CD4-positive, alpha-beta T cell (primary cell): ENCODE data around the gene PPP2R2C. TPM values are rescaled to one million over a fixed set of nuclear protein-coding genes. Genes with fewer than 3 reads are reported as not detected.

ENCODE experiments used
- ATAC-seq: fragments of 200-7000 bp; cut with Tn5 transposase; one replicate; pipeline ENCODE4 v1.10.0; 2022; ENCODE audit warnings: mild to moderate bottlenecking; ENCODE audit not compliant: poor library complexity
- CTCF ChIA-PET: fragments of 350-600 bp; sonication (Branson Sonifier 250); formaldehyde crosslinking; loops from one replicate; lab custom pipeline; 2021; ENCODE audit warnings: antibody characterized with exemption, inconsistent platforms; lab: Charles Lee
- POLR2A ChIA-PET: fragments of 350-600 bp; sonication (Branson Sonifier 250); formaldehyde crosslinking; loops from one replicate; lab custom pipeline; 2021; ENCODE audit warnings: antibody characterized with exemption, inconsistent platforms; lab: Charles Lee
- DNase-seq, 14 experiments: peaks; one replicate each; pipeline ENCODE4 v3.0.0-alpha.2; 2013 to 2020; ENCODE audit warnings: mixed read lengths in 2 of 14
- H3K27ac ChIP-seq, 2 donors: one replicate each; pipeline versions ENCODE4 v1.5.1 to v1.7.0; 2013; ENCODE audit warnings: low read length in 2 of 2, low read depth in 1 of 2, mild to moderate bottlenecking in 1 of 2
- H3K27me3 ChIP-seq, 2 experiments: 1 replicate in 1 of 2; 2 replicates in 1 of 2; pipeline versions ENCODE4 v1.6.1 to v1.7.0; 2013; ENCODE audit warnings: low read length in 2 of 2, control low read depth in 1 of 2, mild to moderate bottlenecking in 1 of 2, moderate library complexity in 1 of 2; ENCODE audit not compliant: insufficient read depth in 2 of 2, control insufficient read depth in 1 of 2
- H3K36me3 ChIP-seq: one replicate; pipeline ENCODE4 v1.6.1; 2013; ENCODE audit warnings: low read length, control low read depth; ENCODE audit not compliant: insufficient read depth
- H3K4me1 ChIP-seq: one replicate; pipeline ENCODE4 v1.6.1; 2013; ENCODE audit warnings: low read length, control low read depth; ENCODE audit not compliant: insufficient read depth
- H3K4me3 ChIP-seq: one replicate; pipeline ENCODE4 v1.5.1; 2013; ENCODE audit warnings: mild to moderate bottlenecking, low read length, moderate library complexity
- H3K9me3 ChIP-seq, 2 experiments: 1 replicate in 1 of 2; 2 replicates in 1 of 2; pipeline versions ENCODE4 v1.6.1 to v1.7.0; 2013; ENCODE audit warnings: low read length in 2 of 2, mild to moderate bottlenecking in 2 of 2, control low read depth in 1 of 2, moderate library complexity in 1 of 2; ENCODE audit not compliant: control insufficient read depth in 1 of 2, insufficient read depth in 1 of 2
- H3K27ac Mint-ChIP-seq: one replicate; pipeline ENCODE4 v1.8.0; 2020; ENCODE audit warnings: mixed read lengths
- H3K27me3 Mint-ChIP-seq: one replicate; pipeline ENCODE4 v1.8.0; 2021; ENCODE audit warnings: mixed read lengths
- H3K36me3 Mint-ChIP-seq: one replicate; pipeline ENCODE4 v1.8.0; 2021; ENCODE audit warnings: low read depth, mixed read lengths
- H3K4me1 Mint-ChIP-seq: one replicate; pipeline ENCODE4 v1.8.0; 2021; ENCODE audit warnings: low read depth, mixed read lengths
- H3K4me3 Mint-ChIP-seq: one replicate; pipeline ENCODE4 v1.8.0; 2020; ENCODE audit warnings: mild to moderate bottlenecking, mixed read lengths
- H3K9me3 Mint-ChIP-seq: one replicate; pipeline ENCODE4 v1.8.0; 2020; ENCODE audit warnings: mixed read lengths
- intact Hi-C, 2 experiments: fragments of 100-400 bp; cut with DNase I in 1 of 2; cut with micrococcal nuclease in 1 of 2; formaldehyde crosslinking; loops; one replicate each; pipeline versions ENCODE4 v1.15.1 to v1.9.0; 2023 to 2025; cut with DNase I, micrococcal nuclease
- total RNA-seq, 174 experiments: library from RNA in 2 of 174; stranded (reverse) in 2 of 174; gene quantifications; one replicate each; pipeline ENCODE4 v1.2.3 and lab custom pipeline; 2021 to 2026
- TF ChIP-seq, protein P1 (sequence below): fragments of 200-600 bp; IDR thresholded peaks from one replicate; pipeline ENCODE4 v1.8.0; 2022; ENCODE audit warnings: antibody characterized with exemption, mild to moderate bottlenecking

The PPP2R2C gene
- total RNA-seq, 2 experiments from 2014 or later, result not detected

- ATAC-seq (no peak), DNase-seq (no peak)
- Mint-ChIP-seq H3K36me3 (no peaks in the 10 kb centered on the region), H3K9me3 (peaks cover 2% of the 10 kb centered on the region), H3K27ac (no peak overlapping the region), H3K4me3 (no peak overlapping the region), H3K4me1 (no peaks in the 10 kb centered on the region), H3K27me3 (peaks cover 65% of the 10 kb centered on the region)
- Histone ChIP-seq H3K9me3 (peaks cover 0 to 16% of the 10 kb centered on the region in 2 experiments), H3K27me3 (peaks cover 19 to 34% of the 10 kb centered on the region in 2 experiments), H3K36me3 (no peaks in the 10 kb centered on the region), H3K4me1 (peaks cover 2% of the 10 kb centered on the region), H3K27ac (no peak overlapping the region), H3K4me3 (no peak overlapping the region)
- ChIA-PET CTCF (no interaction called here), POLR2A (no interaction called here)
- intact Hi-C loops, result no loop called here
- TF ChIP-seq, protein P1, sequence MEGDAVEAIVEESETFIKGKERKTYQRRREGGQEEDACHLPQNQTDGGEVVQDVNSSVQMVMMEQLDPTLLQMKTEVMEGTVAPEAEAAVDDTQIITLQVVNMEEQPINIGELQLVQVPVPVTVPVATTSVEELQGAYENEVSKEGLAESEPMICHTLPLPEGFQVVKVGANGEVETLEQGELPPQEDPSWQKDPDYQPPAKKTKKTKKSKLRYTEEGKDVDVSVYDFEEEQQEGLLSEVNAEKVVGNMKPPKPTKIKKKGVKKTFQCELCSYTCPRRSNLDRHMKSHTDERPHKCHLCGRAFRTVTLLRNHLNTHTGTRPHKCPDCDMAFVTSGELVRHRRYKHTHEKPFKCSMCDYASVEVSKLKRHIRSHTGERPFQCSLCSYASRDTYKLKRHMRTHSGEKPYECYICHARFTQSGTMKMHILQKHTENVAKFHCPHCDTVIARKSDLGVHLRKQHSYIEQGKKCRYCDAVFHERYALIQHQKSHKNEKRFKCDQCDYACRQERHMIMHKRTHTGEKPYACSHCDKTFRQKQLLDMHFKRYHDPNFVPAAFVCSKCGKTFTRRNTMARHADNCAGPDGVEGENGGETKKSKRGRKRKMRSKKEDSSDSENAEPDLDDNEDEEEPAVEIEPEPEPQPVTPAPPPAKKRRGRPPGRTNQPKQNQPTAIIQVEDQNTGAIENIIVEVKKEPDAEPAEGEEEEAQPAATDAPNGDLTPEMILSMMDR, result no peak
Observed at GRCh38 chr4:6322761-6323566, 149.4 kb downstream of the PPP2R2C start.

GRCh38 chr4:6322067-6322760, 150.2 kb downstream of the PPP2R2C start:
- intact Hi-C loops, result no loop called here
- no peaks in the 10 kb centered on the region for H3K36me3 ChIP-seq
- no peak overlapping the region for H3K27ac ChIP-seq
- Mint-ChIP-seq H3K27me3 (peaks cover 64% of the 10 kb centered on the region), H3K4me1 (no peaks in the 10 kb centered on the region), H3K4me3 (no peak overlapping the region), H3K9me3 (peaks cover 2% of the 10 kb centered on the region), H3K27ac (no peak overlapping the region), H3K36me3 (no peaks in the 10 kb centered on the region)
- no peak overlapping the region for H3K4me3 ChIP-seq
- peaks cover 19 to 29% of the 10 kb centered on the region in 2 experiments for H3K27me3 ChIP-seq
- peaks cover 0 to 19% of the 10 kb centered on the region in 2 experiments for H3K9me3 ChIP-seq
- CTCF ChIA-PET, result no interaction called here
- POLR2A ChIA-PET, result no interaction called here
- H3K4me1 ChIP-seq, result no peaks in the 10 kb centered on the region
- ATAC-seq (no peak), DNase-seq (no peak)
- TF ChIP-seq, protein P1, result no peak

- CTCF ChIA-PET, result no interaction called here
- H3K27ac Mint-ChIP-seq, result no peak overlapping the region
Observed at GRCh38 chr4:6321361-6321760, 151.1 kb downstream of the PPP2R2C start.

More at GRCh38 chr4:6321361-6321760, 151.1 kb downstream of the PPP2R2C start:
- Mint-ChIP-seq H3K27me3 (peaks cover 60% of the 10 kb centered on the region), H3K4me1 (no peaks in the 10 kb centered on the region), H3K4me3 (no peak overlapping the region), H3K9me3 (peaks cover 2% of the 10 kb centered on the region), H3K36me3 (no peaks in the 10 kb centered on the region)
- Histone ChIP-seq H3K27me3 (peaks cover 19 to 29% of the 10 kb centered on the region in 2 experiments), H3K27ac (no peak overlapping the region), H3K9me3 (peaks cover 0 to 19% of the 10 kb centered on the region in 2 experiments), H3K36me3 (no peaks in the 10 kb centered on the region), H3K4me1 (no peaks in the 10 kb centered on the region), H3K4me3 (no peak overlapping the region)
- TF ChIP-seq, protein P1, result no peak
- ATAC-seq, result no peak
- no peak for DNase-seq
- intact Hi-C loops, result no loop called here
- POLR2A ChIA-PET, result no interaction called here
